AML-193 (cell line): Measurements from ENCODE around the gene TMEM219.
"Not testable (repeated sequence)": the region's sequence is repeated elsewhere in the genome, so short reads cannot be mapped to it uniquely, and the experiment has no call there.

Experiments
- DNase-seq, 2 experiments: peaks; one replicate each; lab custom pipeline; 2025; lab: John Stamatoyannopoulos, UW

The TMEM219 gene

GRCh38 chr16:29951625-29952365, 10.1 kb upstream of the TMEM219 start:
- DNase-seq, result no peak

- no peak for DNase-seq
Observed at GRCh38 chr16:29958756-29959155, 3.1 kb upstream of the TMEM219 start.

- DNase-seq, result no peak
Observed at GRCh38 chr16:29959293-29959692, 2.6 kb upstream of the TMEM219 start.

- DNase-seq, result not testable (repeated sequence)
Observed at GRCh38 chr16:29959821-29960220, 2.1 kb upstream of the TMEM219 start.

GRCh38 chr16:29961127-29961478, 776 bp upstream of the TMEM219 start:
- no peak for DNase-seq

- DNase-seq, result peak; percentile 17 to 22
Observed at GRCh38 chr16:29962344-29962994, 590 bp downstream of the TMEM219 start.

GRCh38 chr16:29963021-29963743, 1.3 kb downstream of the TMEM219 start:
- DNase-seq, result no peak

GRCh38 chr16:29968205-29968604, 6.3 kb downstream of the TMEM219 start:
- no peak for DNase-seq

GRCh38 chr16:29971304-29971703, 9.4 kb downstream of the TMEM219 start:
- DNase-seq, result no peak

GRCh38 chr16:29972500-29972899, 10.6 kb downstream of the TMEM219 start:
- DNase-seq, result no peak

- no peak for DNase-seq
Observed at GRCh38 chr16:29972992-29973383, 11.1 kb downstream of the TMEM219 start.

GRCh38 chr16:29973384-29974246, 11.7 kb downstream of the TMEM219 start, which contains the start of gene TAOK2:
Gene TAOK2 (plus strand): TSS chr16:29973868. CDS start chr16:29977773, 3,905 bp downstream.
- peak; percentile 96 to 98 for DNase-seq

- peak; percentile 15 to 41 for DNase-seq
Observed at GRCh38 chr16:29974291-29975133, 12.6 kb downstream of the TMEM219 start.

GRCh38 chr16:29975134-29975538, 13.3 kb downstream of the TMEM219 start:
- no peak for DNase-seq

GRCh38 chr16:29975811-29976511, 14.1 kb downstream of the TMEM219 start:
- DNase-seq, result no peak

GRCh38 chr16:29977063-29977825, 15.4 kb downstream of the TMEM219 start:
- DNase-seq, result no peak

- DNase-seq, result no peak
Observed at GRCh38 chr16:29978081-29978480, 16.2 kb downstream of the TMEM219 start.

GRCh38 chr16:29978564-29979270, 16.8 kb downstream of the TMEM219 start:
- DNase-seq, result no peak
